ENCODE measurements around the gene PITPNM3. TPM values are rescaled to one million over a fixed set of nuclear protein-coding genes. Genes with fewer than 3 reads are reported as not detected.

PITPNM3 gene
- total RNA-seq, 1 experiment from 2014 or later: 0.89 TPM

GRCh38 chr17:6480303-6480675 lies 76.1 kb downstream of the PITPNM3 start:
- DNase-seq (ENCODE audit: low read depth): no peak

DNA sequence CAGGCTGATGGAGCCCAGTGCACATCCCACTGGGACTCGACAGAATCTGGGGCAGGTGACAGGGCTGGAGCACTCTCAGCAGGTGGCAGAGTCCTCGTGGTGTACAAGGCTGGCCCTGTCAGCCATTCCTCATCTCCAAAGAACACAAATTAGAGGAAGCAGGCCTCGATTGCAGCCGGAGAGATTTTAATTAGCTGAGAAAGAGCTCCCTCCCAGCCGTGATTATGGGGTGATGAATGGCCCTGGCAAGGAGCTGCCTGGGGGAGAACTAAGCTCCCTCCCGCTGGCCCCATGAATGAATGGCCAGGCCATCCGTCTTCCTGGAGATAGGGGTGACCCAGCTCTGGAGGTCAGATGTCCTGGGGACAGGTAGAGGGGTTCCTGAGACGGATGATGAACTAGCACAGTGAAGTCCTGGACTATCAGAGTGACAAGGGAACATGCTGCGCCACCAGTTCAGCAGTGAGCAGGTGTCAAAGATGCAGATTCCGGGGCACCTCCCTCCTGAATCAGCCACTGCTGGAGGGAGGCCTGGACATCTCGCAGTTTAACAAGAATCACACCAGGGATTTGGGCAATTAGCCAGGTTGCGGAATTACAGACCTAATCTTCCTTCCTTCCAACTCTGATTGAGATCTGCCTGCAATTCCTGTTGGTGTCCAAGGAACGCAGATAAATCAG lies 76.6 kb downstream of the PITPNM3 start:
- no peak for DNase-seq (ENCODE audit: low read depth)

GRCh38 chr17:6478486-6478885 lies 77.9 kb downstream of the PITPNM3 start:
- no peak for DNase-seq (ENCODE audit: low read depth)

- DNase-seq (ENCODE audit: low read depth): no peak
Measured at GRCh38 chr17:6477831-6478383, 78.4 kb downstream of the PITPNM3 start.

GRCh38 chr17:6476810-6477179 lies 79.6 kb downstream of the PITPNM3 start:
- DNase-seq (ENCODE audit: low read depth): peak; percentile 19

DNA sequence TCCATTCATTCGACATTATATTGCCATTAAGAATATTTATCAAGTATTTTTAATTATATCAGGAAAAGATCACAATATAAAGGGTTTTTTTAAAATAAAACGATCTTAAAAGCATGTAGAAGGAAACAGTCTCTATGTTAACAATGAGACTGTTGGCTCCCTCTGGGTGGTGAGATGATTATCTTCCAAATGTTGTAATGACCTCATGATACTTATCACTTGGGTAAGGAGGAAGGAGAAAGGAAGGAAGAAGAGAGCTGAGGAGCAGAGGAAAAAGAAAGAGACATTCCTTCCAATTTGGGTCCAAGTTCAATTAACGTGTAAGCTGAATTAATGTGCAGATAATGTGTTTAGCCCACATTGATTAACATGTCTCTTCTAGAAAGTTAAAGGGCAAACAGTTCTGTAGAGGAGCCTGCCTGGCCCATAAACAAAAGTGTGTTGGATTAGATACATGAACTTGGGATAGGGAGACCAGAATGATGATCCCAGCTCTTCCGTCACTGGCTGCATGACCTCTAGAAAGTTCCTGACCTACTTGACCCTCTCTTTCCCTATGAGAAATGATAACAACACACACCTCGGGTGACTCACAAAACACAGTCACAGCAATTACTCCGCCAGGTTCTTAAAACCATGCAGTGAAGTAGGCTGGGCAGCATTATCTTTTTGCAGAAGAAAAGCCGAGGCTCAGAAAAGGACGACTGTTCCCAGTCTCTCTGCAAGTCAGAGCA lies 80.1 kb downstream of the PITPNM3 start:
- DNase-seq (ENCODE audit: low read depth): peak; percentile 32

GRCh38 chr17:6475411-6475810 lies 80.9 kb downstream of the PITPNM3 start:
- no peak for DNase-seq (ENCODE audit: low read depth)

GRCh38 chr17:6474906-6475305 lies 81.4 kb downstream of the PITPNM3 start:
- no peak for DNase-seq (ENCODE audit: low read depth)

DNA sequence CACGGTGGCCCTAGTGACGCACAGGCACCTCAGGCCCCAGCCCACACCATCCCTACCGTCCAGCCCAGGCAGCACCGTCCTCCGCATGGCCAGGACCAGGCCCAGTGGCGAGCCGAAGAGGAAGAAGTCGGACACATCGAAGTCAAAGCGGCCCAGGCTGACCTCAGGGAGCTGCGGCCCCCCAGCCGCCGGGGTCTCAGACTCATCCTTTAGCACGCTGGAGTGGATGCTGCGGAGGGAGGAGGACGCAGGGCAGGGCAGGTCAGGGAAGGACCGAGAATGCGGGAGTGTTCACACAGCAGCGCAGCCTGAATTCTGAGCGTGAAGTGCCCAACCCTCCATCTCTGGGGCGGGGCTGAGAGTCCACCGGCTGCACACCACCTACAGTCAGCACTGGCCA lies 82.0 kb downstream of the PITPNM3 start:
- no peak for DNase-seq (ENCODE audit: low read depth)

GRCh38 chr17:6473128-6473767 lies 83.1 kb downstream of the PITPNM3 start:
- DNase-seq (ENCODE audit: low read depth): peak; percentile 75

DNA sequence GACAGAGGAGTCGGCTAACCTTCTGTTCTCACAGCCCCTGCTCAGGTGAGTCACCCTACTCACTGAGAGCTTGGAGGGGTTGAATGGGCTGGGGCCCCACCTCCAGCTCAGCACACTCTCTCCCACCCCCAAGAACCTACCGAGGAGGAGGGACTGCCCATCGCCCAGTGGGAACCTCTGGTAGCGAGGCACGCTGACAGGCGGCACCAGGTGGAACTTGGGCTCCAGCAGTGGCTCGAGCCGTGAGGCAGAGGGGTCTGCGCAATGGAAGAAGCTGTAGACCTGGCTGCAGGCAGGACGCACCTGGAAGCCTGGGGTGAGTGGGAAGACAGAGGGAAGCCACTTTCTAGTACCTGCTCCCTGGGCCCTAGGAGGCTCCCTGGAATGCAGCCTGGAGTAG lies 83.8 kb downstream of the PITPNM3 start:
- DNase-seq (ENCODE audit: low read depth): no peak

GRCh38 chr17:6471531-6472465 lies 84.6 kb downstream of the PITPNM3 start:
- DNase-seq (ENCODE audit: low read depth): peak; percentile 96

GRCh38 chr17:6470751-6471521 lies 85.4 kb downstream of the PITPNM3 start:
- DNase-seq (ENCODE audit: low read depth): no peak

- no peak for DNase-seq (ENCODE audit: low read depth)
Measured at GRCh38 chr17:6470146-6470718, 86.1 kb downstream of the PITPNM3 start.

DNA sequence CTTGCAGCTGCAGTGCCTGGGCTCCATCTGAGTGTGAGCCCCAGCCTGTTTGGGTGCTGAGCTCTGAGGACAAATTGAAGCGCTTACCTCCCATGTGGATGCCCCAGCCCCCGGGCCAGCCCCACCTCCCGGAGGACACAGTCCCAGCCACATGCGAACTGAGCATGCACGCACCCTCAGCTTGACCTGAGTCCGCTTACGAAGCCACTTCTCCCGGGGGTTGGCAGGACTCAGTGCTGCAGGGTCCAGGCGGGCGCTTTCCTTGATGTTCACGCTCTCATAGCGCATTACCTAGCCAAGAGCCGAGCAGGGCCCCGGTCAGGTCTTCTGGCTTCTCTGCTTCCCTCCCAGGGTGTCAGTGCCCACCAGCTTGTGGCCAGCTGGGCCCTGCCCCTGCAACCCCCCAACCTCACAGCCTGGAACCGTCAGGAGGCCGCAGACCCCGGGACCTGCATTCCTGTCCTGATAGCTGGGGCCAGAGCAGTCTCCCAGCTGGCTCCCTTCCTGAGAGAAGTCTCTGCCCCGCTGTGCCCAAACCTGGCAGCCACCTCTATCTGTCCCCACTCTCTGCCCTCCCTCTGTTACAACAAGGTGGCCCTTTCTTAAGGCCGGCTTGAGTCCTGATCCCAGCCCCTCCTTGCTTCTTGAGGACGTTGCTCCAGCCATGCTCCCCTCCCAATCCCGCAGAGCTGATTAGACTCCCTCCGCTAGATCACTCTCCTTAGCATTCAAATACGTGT lies 88.1 kb downstream of the PITPNM3 start:
- DNase-seq (ENCODE audit: low read depth): no peak

DNA sequence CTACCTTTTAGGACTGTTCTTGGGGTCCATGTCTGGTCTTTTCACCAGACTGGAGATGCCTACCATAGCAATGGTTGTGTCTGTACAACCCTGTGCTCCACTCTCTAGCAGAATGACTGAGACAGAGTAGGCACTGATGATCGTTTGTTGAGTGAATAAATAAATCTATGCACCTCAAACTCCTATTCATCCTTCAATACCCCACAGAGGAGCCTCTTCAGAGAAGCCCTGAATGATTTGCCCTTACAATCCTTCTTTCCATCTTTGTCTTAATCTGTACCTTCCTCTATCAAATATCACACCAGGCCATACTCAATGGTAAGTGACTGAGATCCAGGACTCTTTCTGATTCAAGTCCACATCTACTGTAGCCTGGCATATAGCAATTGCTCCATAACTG lies 88.8 kb downstream of the PITPNM3 start:
- DNase-seq (ENCODE audit: low read depth): no peak

- no peak for DNase-seq (ENCODE audit: low read depth)
Measured at GRCh38 chr17:6465206-6466003, 91.0 kb downstream of the PITPNM3 start.

GRCh38 chr17:6464446-6465041 lies 91.8 kb downstream of the PITPNM3 start:
- DNase-seq (ENCODE audit: low read depth): no peak

Data from M059J (cell line).